Mesothelial cell of epicardium (in vitro differentiated cells): Measurements from ENCODE around the gene KRT83. TPM values are rescaled to one million over a fixed set of nuclear protein-coding genes. Genes with fewer than 3 reads are reported as not detected.

Source experiments
- DNase-seq, 2 experiments: peaks; one replicate each; pipeline ENCODE4 v3.0.0; 2021; ENCODE audit warnings: low spot score in 2 of 2; ENCODE audit not compliant: unreplicated experiment in 2 of 2
- H3K27ac Mint-ChIP-seq: 2 replicates; pipeline ENCODE4 v1.8.0; 2021; ENCODE audit warnings: mixed read lengths
- H3K27me3 Mint-ChIP-seq: 2 replicates; pipeline ENCODE4 v1.8.0; 2021; ENCODE audit warnings: low read depth, mixed read lengths
- H3K36me3 Mint-ChIP-seq: 2 replicates; pipeline ENCODE4 v1.8.0; 2021; ENCODE audit warnings: mixed read lengths
- H3K4me1 Mint-ChIP-seq: 2 replicates; pipeline ENCODE4 v1.8.0; 2021; ENCODE audit warnings: mixed read lengths
- H3K4me3 Mint-ChIP-seq: 2 replicates; pipeline ENCODE4 v1.8.0; 2021; ENCODE audit warnings: mild to moderate bottlenecking, moderate library complexity, mixed read lengths
- H3K9me3 Mint-ChIP-seq: 2 replicates; pipeline ENCODE4 v1.8.0; 2021; ENCODE audit warnings: mixed read lengths
- total RNA-seq: library from RNA; stranded (reverse); gene quantifications from 3 replicates; pipeline ENCODE4 v1.2.1, GENCODE V29; 2021
- TF ChIP-seq, protein P1 (sequence below): fragments of 200-600 bp; sonication (generic); IDR thresholded peaks from one replicate; pipeline ENCODE4 v1.5.0; 2021; ENCODE audit warnings: antibody characterized with exemption; ENCODE audit not compliant: unreplicated experiment

Gene KRT83
- total RNA-seq, 1 donor from 2014 or later: not detected

DNA sequence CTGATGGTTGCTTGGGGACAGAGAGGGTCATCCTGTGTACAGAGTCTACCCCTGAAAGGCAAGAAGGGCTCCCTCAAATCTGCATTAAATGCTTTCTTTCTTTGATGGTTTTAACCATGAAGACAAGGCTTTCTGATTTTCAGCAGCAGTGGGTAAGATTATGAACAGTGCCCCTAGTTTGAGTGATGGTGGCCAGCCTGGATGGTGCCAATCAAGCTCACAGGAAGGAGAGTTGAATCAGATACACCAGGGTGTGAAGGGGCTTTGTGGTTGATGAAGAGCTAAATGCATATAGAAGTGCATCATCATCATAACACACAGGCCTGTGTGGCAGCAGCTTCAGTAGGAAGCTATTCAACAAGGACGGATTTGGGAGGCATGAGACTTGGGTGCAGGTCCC, 40.4 kb upstream of the KRT83 start:
- H3K27ac Mint-ChIP-seq: no peak overlapping the region
- DNase-seq: no peak
- H3K27me3 Mint-ChIP-seq: peaks cover 24% of the 10 kb centered on the region

DNA sequence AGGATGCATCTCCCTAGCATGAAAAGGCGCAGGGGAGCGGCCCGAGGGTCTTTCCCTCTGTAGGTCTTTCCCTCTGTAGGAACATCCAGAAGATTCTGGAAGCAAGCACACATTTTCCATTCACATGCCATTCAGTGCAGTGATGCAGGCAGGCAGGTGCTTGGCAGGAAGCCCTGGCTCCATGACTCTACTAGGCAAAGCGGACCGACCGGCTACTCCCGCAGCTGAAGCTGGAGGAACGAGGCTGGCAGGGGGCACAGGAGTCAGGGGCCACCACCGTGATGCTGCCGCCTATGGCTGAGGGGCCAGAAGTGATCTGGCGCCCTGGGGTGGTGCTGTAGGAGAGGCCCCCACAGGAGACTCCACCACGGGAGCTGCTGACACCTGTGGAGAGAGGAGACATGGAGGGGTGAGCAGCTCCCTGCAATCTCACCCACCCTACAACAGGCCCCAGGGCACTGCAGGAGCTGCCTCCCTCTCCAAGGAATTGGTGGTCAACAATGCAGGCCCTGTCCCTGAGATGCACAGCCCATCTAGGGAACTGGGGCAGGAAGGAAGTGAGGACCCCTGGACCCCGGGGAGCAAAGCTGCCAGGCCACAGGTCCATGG, 39.6 kb upstream of the KRT83 start:
- Mint-ChIP-seq H3K9me3 (no peaks in the 10 kb centered on the region), H3K27me3 (peaks cover 23% of the 10 kb centered on the region)

More for the DNA sequence above, 40.4 kb upstream of the KRT83 start:
- TF ChIP-seq, protein P1, sequence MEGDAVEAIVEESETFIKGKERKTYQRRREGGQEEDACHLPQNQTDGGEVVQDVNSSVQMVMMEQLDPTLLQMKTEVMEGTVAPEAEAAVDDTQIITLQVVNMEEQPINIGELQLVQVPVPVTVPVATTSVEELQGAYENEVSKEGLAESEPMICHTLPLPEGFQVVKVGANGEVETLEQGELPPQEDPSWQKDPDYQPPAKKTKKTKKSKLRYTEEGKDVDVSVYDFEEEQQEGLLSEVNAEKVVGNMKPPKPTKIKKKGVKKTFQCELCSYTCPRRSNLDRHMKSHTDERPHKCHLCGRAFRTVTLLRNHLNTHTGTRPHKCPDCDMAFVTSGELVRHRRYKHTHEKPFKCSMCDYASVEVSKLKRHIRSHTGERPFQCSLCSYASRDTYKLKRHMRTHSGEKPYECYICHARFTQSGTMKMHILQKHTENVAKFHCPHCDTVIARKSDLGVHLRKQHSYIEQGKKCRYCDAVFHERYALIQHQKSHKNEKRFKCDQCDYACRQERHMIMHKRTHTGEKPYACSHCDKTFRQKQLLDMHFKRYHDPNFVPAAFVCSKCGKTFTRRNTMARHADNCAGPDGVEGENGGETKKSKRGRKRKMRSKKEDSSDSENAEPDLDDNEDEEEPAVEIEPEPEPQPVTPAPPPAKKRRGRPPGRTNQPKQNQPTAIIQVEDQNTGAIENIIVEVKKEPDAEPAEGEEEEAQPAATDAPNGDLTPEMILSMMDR: no peak
- no peaks in the 10 kb centered on the region for H3K36me3 Mint-ChIP-seq
- peaks cover 8% of the 10 kb centered on the region for H3K4me1 Mint-ChIP-seq
- no peaks in the 10 kb centered on the region for H3K9me3 Mint-ChIP-seq
- H3K4me3 Mint-ChIP-seq: no peak overlapping the region

DNA sequence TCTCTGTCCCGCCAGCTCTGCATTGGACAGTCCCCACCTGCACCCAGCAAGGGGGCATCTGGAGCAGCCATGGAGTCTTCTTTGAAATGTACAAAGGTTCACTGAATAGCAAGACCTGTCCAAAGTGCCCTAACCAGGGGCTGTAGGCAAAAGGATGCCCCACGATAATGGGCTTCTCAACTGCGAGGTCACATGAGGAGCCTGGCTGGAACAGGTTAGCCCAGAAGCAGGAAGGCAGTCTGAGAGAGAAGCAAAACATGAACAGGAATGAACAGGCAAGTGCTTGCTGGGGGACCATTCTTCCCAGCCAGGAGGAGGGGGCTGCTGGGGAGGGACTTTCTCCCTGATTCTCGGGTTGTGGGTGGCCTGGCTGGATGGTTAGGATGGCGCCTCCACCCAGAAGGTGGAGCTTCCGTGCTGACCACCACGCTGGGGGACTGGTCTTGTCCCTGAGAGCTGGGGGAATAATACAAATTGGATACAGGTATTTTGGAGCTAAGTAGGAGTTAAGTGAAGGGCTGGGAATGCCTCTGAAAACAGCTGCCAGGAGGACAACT, 39.0 kb upstream of the KRT83 start:
- Mint-ChIP-seq H3K36me3 (no peaks in the 10 kb centered on the region), H3K4me1 (peaks cover 8% of the 10 kb centered on the region), H3K27me3 (peaks cover 23% of the 10 kb centered on the region), H3K4me3 (no peak overlapping the region), H3K9me3 (no peaks in the 10 kb centered on the region), H3K27ac (no peak overlapping the region)
- DNase-seq: peak in 1 of 2 experiments; percentile 3
- TF ChIP-seq, protein P1: no peak

More for the DNA sequence above, 39.6 kb upstream of the KRT83 start:
- DNase-seq: peak in 1 of 2 experiments; percentile 8
- H3K27ac Mint-ChIP-seq: no peak overlapping the region
- H3K4me3 Mint-ChIP-seq: no peak overlapping the region
- TF ChIP-seq, protein P1: no peak
- peaks cover 8% of the 10 kb centered on the region for H3K4me1 Mint-ChIP-seq
- no peaks in the 10 kb centered on the region for H3K36me3 Mint-ChIP-seq

DNA sequence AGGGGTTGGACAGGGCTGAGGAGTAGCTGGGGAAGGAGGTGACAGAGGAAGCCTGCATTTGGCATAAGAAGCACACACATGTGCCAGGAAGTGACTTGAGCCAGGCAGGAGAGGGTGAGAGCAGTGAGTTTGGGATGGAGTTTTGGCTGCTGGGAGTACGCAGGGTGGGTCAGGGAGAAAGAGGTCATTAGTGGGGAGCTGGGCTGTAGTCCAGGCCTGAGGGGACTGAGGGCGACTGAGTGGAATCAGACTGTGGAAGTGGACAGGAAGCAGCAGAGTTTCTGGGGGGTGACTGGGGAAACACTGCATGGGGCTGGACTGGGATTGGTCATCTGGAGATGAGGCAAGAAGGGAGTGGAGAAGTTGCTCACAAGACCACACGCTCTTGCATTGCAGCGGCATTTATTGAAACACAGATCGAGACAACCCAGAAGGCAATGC, 38.4 kb upstream of the KRT83 start:
- H3K27me3 Mint-ChIP-seq: peaks cover 20% of the 10 kb centered on the region
- peak in 1 of 2 experiments; percentile 1 for DNase-seq

DNA sequence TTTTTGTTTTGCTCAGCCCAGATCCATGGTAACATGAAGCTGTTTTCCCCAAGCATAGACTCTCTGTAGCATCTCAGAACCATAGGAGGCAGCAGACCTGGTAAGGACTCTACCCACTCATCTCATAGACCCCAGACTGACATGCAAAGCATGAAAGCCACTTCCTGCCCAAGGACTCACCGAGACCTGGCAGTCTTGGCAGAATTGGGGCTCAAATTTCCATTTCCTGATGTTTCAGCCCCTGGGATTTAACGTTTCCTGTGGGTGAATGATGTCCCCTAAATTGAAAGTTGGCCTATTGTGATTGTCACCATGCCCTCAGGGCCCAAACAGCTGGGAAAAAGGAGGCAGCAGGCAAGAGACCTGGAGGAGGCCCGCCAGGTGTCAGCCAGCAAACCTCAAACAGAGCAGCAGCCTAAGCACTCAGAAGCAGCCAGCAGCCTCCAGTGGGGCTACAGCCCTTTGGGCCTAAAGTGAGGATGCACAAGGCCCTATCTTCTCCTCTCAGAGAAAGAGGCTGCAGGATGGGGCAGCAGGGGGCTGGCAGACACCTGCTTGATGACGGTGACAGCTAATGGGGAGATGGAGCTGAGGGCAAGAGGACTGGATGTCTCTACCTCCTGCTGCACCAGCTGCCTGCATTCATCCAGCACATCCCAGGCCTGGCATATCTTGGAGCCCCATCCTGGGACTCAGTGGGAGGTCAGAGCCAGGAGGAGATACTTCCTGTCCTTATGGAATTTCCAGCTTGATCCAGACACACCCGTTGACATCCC, 37.6 kb upstream of the KRT83 start:
- TF ChIP-seq, protein P1: no peak
- Mint-ChIP-seq H3K27me3 (peaks cover 17% of the 10 kb centered on the region), H3K4me3 (no peak overlapping the region), H3K27ac (no peak overlapping the region), H3K36me3 (no peaks in the 10 kb centered on the region), H3K9me3 (no peaks in the 10 kb centered on the region), H3K4me1 (peaks cover 12% of the 10 kb centered on the region)
- DNase-seq: peak in 1 of 2 experiments; percentile 0

More for the DNA sequence above, 38.4 kb upstream of the KRT83 start:
- TF ChIP-seq, protein P1: no peak
- Mint-ChIP-seq H3K27ac (no peak overlapping the region), H3K4me3 (no peak overlapping the region), H3K4me1 (peaks cover 8% of the 10 kb centered on the region), H3K36me3 (no peaks in the 10 kb centered on the region), H3K9me3 (no peaks in the 10 kb centered on the region)
